GM12891 (cell line): ENCODE results near the gene PDF.
A peak's percentile ranks its signal among the peaks of the same experiment; 100 is the strongest.
"Not testable (repeated sequence)": the region's sequence is repeated elsewhere in the genome, so short reads cannot be mapped to it uniquely, and the experiment has no call there.

Experiments used
- DNase-seq: peaks from one replicate; pipeline ENCODE4 v3.0.0; 2011; ENCODE audit warnings: low spot score; ENCODE audit not compliant: insufficient read length
- FAIRE-seq: peaks from 2 replicates; lab custom pipeline; 2011; peaks lifted over from hg19 to GRCh38; lab: Jason Lieb, UNC
- PAX5 ChIP-seq: IDR thresholded peaks from 2 replicates; pipeline ENCODE4 v1.6.1; 2011; ENCODE audit warnings: low read length, moderate library complexity, mild to moderate bottlenecking; ENCODE audit not compliant: insufficient read depth, severe bottlenecking
- POLR2A ChIP-seq: IDR thresholded peaks from 2 replicates; pipeline ENCODE4 v1.6.1; 2011; ENCODE audit warnings: low read depth, low read length, control low read depth
- POLR2AphosphoS5 ChIP-seq: IDR thresholded peaks from 2 replicates; pipeline ENCODE4 v1.6.1; 2011; ENCODE audit warnings: low read depth, low read length, control low read depth
- POU2F2 ChIP-seq: IDR thresholded peaks from 2 replicates; pipeline ENCODE4 v1.6.1; 2011; ENCODE audit warnings: low read depth, mild to moderate bottlenecking, control low read depth, low read length, moderate library complexity
- SPI1 ChIP-seq: IDR thresholded peaks from 2 replicates; pipeline ENCODE4 v1.6.1; 2011; ENCODE audit warnings: low read depth, low read length, control low read depth
- TAF1 ChIP-seq: IDR thresholded peaks from 2 replicates; pipeline ENCODE4 v1.6.1; 2011; ENCODE audit warnings: low read depth, low read length, control low read depth

PDF gene

GRCh38 chr16:69365901-69366300 lies 35.5 kb upstream of the PDF start:
- TF ChIP-seq PAX5 (no peak), POLR2A (no peak), POLR2AphosphoS5 (no peak), TAF1 (no peak), POU2F2 (no peak), SPI1 (no peak)
- FAIRE-seq (no peak), DNase-seq (no peak)

GRCh38 chr16:69364088-69364487 lies 33.7 kb upstream of the PDF start:
- DNase-seq (no peak), FAIRE-seq (no peak)
- TF ChIP-seq POLR2A (no peak), POU2F2 (no peak), TAF1 (no peak), PAX5 (no peak), POLR2AphosphoS5 (no peak)

GRCh38 chr16:69363281-69363717 lies 32.9 kb upstream of the PDF start:
- no peak for FAIRE-seq
- TF ChIP-seq TAF1 (no peak), POLR2A (no peak), POLR2AphosphoS5 (no peak), POU2F2 (no peak), SPI1 (no peak), PAX5 (no peak)
- no peak for DNase-seq

- not testable (repeated sequence) for FAIRE-seq, DNase-seq
These were observed 29.7 kb upstream of the PDF start for GRCh38 chr16:69360070-69360469.

- no peak for FAIRE-seq
- TF ChIP-seq POU2F2: no peak
- DNase-seq: no peak
These were observed 21.1 kb upstream of the PDF start, which contains the start of gene TMED6 for GRCh38 chr16:69351309-69352027. Gene TMED6 (minus strand): TSS chr16:69351786. CDS start chr16:69351753, 33 bp downstream.

- TF ChIP-seq TAF1 (no peak), POLR2A (no peak), POU2F2 (no peak), PAX5 (no peak), SPI1 (no peak), POLR2AphosphoS5 (no peak)
- DNase-seq (no peak), FAIRE-seq (no peak)
These were observed 20.2 kb upstream of the PDF start for GRCh38 chr16:69350536-69351133.

- no peak for TF ChIP-seq POLR2A
- TF ChIP-seq POU2F2: no peak
- no peak for TF ChIP-seq SPI1
- no peak for TF ChIP-seq PAX5
- TF ChIP-seq TAF1: no peak
- FAIRE-seq (no peak), DNase-seq (no peak)
These were observed 19.1 kb upstream of the PDF start for GRCh38 chr16:69349536-69349935.

- DNase-seq (no peak), FAIRE-seq (no peak)
- TF ChIP-seq PAX5 (no peak), POLR2AphosphoS5 (no peak), TAF1 (no peak), POLR2A (no peak), SPI1 (no peak), POU2F2 (no peak)
These were observed 17.8 kb upstream of the PDF start for GRCh38 chr16:69348222-69348621.

- TF ChIP-seq SPI1: no peak
- TF ChIP-seq POLR2A: no peak
- TF ChIP-seq PAX5: no peak
- TF ChIP-seq TAF1: no peak
- TF ChIP-seq POU2F2: no peak
- TF ChIP-seq POLR2AphosphoS5: no peak
- no peak for DNase-seq
- no peak for FAIRE-seq
These were observed 16.3 kb upstream of the PDF start for GRCh38 chr16:69346683-69347082.

GRCh38 chr16:69345923-69346322 lies 15.5 kb upstream of the PDF start:
- FAIRE-seq (peak; percentile 55), DNase-seq (no peak)
- TF ChIP-seq TAF1: no peak
- TF ChIP-seq SPI1: no peak
- no peak for TF ChIP-seq POLR2AphosphoS5
- TF ChIP-seq PAX5: no peak
- TF ChIP-seq POU2F2: no peak
- TF ChIP-seq POLR2A: no peak
